NCI-H1105 (cell line): Measurements from ENCODE around the gene BSG.
A peak's percentile ranks its signal among the peaks of the same experiment; 100 is the strongest.

Experiments used
- DNase-seq: peaks from one replicate; lab custom pipeline; 2025; lab: John Stamatoyannopoulos, UW

The BSG gene

DNA sequence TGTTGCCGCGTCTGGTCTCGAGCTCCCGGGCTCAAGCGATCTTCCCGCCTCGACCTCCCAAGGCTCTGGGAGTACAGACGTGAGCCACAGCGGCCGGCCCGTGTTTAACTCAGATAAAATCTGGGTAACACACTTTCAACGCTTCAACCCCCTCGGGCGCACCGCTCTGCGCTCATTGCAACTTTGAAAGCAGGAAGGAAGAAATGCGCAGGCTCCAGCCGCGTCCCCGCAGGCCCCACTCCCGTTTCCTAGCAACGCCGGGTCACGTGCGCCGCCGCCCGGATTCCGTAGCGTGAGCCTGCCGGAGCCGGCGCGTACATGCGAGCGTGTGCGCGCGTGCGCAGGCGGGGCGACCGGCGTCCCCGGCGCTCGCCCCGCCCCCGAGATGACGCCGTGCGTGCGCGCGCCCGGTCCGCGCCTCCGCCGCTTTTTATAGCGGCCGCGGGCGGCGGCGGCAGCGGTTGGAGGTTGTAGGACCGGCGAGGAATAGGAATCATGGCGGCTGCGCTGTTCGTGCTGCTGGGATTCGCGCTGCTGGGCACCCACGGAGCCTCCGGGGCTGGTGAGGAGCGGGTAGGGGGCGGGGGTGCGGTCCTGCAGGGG lies at the start of gene BSG:
TSS of gene BSG (plus strand) at position 457 of the 603 bp plus-strand sequence. CDS start at position 496, 39 bp downstream.
- DNase-seq = peak; percentile 98

DNA sequence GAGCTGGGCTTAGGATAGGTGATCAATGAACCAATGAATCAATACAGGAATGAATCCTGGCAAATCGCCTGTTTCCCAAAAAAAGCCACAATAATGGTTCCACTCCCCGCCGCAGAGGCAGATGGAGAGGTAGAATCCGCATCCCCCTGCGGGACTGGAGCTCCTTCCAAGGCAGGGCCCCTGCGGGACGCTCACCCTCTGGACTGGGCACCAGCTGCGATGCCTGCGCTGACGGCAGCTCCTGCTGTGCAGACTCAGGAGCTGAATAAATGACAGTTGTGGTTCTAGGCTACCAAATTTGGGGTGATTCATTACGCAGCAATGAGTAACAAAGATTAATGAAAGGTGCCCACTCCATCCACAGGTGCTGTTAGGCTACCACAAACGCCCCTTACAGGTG lies 49.7 kb upstream of the BSG start:
- DNase-seq = no peak

DNA sequence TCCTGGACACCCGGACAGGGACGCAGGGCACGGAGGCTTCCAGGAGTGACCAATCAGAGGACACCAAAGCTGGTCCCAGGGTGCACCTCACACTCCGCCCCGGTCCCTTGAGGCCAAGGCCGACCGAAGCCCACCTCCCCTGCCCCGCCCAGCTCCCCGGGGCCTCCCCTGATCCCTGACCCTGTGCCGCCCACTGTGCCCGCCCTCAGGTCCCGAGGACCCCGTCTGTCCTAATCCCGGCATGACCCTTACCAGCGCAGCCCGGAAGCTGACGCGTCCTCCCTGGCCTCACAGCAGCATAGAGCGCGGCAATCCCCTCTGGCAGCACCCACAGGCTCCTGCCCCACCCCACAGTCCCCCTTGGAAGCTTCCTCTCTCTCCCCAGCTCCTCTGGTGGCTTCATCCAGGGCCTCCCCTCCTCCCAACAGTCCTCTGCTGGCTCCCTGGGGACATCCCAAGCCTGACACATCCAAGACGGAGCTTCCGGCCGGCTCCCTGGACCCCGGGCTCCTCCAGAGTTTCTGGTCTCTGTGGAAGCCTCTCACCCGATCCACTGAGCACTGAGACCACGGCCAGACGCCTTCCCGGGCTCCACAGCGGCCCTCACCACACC lies 48.2 kb upstream of the BSG start:
- DNase-seq = no peak

DNA sequence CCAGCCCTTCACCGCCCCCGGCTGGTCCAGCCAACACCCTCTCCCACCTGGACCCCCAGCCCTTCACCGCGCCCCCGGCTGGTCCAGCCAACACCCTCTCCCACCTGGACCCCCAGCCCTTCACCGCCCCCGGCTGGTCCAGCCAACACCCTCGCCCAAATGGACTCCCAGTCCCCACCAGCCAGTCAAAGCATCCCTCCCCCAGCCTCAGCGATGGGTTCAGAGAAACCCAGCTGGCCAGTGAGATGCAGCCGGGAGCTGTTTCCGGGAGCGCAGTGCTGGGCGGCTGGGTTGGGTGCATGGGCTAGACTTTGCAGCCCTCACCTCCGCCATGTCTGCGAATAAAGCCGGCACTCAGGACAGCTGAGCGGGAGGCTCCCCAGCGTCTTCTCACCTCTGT lies 47.4 kb upstream of the BSG start:
- no peak for DNase-seq

DNA sequence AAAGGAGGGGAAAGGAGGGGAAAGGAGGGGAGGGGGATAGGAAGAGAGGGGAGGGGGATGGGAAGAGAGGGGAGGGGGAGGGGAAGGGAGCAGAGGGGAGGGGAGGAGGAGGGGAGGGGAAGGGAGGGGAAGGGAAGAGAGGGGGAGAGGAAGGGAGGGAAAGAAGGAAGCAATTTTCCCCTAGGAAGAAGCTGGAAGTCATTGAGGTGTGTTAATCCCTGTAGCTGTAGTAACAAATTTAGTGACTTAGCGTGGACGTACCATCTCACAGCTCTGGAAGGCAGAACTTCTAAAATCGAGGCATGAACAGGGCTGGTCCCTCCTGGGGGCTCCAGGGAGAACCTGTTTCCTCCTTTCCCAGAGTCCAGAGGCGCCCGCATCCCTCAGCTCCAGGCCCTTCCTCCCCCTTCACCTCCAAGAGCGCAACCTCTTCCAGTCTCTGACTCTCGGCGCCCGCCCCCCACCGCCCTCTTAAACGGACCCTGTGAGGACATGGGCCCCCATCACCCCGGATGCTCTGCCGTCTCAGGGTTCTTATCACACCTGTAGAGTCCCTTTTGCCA lies 46.5 kb upstream of the BSG start:
- no peak for DNase-seq

DNA sequence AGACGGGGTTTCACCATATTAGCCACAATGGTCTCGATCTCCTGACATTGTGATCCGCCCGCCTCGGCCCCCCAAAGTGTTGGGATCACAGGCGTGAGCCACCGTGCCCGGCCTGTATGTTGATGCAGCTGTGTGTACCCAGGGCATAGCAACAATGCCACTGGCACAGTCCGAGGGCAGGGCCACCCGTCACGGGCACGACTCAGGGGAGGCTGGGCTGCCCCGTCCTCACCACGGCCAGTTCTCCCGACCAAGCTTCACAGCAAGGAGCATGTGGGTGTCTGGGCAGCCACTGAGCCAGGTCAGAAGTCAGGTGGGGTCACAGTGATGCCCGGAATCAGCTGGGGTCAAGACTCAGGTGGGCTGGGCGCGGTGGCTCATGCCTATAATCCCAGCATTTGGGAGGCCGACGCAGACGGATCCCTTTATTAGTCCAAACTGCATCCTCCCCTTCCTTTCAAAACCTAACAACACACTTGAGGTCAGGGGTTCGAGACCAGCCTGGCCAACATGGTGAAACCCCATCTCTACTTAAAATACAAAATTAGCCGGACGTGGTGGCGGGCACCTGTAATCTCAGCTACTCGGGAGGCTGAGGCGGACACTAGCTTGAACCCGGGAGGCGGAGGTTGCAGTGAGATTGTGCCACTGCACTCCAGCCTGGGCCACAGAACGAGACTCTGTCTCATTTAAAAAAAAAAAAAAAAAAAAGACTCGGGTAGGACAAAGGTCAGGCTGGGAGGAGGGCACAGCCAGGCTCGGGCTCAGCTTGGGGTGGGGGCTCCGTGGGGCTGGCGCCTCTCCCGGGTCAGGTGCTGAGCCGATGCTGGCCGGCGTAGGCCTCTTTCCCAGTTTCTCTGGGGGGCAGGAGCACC lies 42.0 kb upstream of the BSG start:
- DNase-seq = no peak

DNA sequence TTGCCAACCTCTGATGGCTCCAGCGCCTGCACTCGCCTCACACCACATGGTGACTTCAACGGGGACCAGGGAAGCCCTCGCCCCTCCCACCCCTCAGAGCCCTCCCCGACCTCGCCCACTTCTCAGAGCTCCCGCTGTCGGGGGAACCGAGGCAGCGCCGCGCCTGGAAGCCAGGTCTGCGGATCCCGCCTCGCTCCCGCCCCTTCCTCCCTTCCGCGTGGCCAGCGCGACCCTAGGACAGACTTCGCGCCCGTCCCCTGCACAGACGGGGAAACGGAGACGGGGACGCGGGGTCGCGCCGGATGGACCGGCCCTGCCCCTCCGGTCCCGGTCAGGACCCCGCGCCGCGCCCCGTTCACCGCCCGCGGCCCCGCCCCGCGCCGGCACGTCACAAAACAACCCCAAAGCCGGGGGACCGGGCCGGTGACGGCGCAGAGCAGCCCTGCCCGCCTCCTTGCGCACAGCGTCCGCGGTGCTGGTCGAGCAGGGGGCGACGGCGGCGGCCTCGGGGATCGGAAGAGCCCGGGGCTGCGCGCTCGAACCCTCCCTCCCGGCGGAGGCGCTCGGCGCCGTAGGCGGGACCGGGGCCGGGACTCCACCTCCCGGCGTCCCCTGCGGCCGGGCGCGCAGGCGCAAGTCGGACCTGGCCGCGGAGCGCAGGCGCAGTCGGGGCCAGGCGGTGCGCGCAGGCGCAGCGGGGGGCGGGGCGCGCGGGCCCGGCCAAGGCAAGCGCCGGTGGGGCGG lies 41.2 kb upstream of the BSG start:
- peak; percentile 86 for DNase-seq

DNA sequence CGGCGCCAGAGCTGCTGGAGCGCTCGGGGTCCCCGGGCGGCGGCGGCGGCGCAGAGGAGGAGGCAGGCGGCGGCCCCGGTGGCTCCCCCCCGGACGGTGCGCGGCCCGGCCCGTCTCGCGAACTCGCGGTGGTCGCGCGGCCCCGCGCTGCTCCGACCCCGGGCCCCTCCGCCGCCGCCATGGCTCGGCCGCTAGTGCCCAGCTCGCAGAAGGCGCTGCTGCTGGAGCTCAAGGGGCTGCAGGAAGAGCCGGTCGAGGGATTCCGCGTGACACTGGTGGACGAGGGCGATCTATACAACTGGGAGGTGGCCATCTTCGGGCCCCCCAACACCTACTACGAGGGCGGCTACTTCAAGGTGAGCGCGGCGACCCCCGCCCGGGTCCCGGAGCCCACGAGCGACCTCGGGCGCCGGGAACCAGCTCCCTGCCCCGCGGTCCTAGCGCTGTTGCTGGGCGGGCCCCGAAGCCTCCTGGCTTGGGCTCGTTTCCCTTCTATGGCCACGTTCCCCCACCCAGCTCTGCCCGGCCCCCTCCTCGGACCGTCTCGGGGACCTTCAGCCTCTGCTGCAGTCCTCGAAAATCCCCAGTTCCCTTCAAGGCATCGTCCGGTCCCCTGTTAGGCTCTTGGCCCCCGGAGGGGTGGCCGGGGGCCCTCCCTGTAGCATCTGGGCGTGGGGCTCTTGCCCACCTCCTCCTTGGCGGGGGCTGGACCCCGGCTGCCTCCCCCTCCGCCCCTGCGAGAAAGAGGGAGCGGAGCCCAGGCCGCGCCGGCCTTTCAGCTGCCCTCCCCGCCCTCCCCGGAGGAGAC lies 40.4 kb upstream of the BSG start, which contains the start of gene CDC34:
TSS of gene CDC34 (plus strand) at position 8 of the 808 bp plus-strand sequence. CDS start at position 180, 172 bp downstream.
- DNase-seq = no peak

DNA sequence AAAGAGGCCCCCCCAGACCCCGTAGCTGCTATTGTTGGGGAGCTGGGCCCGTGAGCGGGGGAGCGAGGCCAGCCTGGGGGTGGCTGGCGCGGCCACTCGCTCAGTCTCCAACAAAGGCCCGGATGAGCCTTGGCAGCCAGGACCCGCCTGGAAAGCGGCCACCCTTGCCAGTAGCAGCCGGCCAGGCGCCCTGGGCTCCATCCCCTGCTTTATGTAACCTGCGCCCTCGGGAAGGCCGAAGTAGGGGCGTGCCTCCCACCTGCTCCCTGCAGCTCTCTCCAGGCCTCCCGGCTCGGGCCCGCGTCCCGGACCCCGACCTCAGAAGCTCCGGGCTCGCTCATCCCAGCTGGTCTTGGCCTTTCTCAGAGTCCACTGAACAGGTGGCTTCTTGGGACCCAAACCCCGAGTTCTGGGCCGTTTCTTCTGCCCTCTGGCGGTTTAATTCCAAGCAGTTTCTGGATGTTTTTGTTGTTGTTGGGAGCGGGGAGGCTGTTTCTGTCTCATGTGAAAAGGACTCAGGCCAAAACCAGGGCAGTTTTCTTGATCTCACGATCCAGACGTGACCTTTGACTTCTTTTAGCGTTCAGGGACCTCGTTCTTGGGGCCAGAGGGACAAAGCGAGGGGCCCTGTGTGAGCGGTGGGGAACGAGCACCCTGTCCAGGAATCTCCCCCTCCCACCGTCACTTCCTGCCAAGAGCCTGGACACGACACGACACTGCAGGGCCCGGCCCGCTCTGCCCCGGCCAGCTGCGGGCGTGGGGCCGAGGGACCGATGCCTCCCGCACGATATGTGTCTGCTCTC lies 39.6 kb upstream of the BSG start:
- DNase-seq = peak; percentile 71

DNA sequence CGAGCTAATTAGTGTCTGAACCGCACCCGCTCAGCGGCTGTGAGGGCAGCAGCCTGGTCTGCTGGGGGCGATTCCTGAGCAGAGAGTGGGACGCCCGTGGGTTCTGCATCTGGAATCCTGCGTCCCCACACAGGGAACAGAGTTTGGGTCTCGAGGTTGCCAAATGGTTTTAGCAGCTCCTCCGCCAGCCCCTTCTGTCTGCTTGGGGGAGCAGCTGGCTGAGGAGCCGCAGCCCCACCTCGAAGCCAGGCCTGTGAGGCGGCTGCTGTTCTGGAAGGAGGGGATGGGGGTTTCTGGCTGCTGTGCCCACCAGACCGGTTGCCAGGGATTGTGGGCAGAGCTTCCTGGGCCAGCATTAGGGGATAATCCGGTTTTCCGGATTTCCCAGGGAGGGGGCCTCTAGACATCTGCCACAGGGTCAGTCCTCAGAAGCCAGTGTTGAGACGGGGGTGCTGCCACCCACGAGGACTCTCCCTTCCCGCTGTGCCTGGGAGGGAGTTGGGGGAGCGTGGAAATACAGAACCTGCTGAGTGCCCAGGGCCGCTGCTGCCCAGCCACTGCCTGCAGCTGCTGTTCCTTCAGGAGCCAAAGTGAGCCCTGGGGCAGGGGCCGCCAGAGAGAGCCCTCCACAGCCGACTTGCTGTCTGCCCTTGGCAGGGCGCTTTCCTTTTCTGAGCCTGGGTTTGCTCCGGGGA lies 38.9 kb upstream of the BSG start:
- no peak for DNase-seq

DNA sequence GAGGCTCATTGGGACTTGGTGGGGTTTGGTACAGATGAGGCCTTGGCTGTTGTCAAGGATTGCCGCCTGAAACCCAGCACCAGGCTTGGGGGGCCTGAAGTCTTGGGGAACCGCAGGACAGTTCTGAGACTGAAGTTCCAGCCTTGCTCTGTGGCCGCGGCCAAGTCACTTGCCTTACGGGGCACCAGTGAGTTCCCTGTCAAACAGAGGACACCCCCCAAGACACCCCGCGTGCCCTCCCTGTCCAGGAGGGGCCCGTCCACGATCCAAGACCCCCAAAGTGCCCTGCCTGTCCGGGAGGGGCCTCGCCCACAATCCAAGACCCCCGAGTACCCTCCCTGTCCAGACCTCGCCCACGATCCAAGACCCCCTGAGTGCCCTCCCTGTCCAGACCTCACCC lies 38.3 kb upstream of the BSG start:
- DNase-seq = no peak

DNA sequence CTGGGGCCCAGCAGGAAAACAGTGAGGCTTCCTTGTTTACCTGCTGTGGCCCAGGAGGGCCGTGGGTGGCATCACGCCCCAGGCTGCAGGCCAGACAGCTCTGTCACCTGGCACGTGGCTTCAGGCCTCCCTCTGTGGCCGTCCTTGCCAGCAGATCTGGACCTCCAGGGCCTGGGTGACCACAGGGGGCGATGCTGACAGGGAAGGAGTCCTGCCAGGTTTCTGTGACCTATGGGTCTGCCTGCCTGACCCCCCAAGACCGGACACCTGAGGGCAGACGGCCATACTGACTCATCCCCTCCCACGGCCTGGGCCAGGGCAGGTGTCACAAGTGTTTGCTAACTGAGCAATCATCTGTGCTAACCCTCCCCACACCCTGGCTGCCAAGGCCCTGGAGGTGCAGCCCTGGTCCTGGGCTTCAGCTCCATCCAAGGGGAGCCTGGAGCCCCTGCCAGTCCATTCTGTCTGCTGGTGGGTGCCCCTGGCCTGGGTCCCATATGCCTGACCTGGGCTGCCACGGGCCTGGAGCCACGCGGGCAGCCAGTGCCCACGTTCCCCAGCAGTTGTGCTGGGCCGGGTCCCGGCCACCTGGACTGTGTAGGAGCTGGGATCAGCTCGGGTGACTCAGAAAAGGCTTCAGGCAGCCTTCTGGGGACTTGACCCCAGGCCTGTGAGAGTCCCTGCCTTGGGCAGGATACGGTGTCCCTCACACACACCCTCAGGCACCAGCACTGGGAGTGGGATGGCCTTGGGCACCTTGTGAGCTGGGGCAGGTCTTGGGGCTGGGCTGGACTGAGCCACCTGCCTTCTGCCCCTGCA lies 37.2 kb upstream of the BSG start:
- no peak for DNase-seq

DNA sequence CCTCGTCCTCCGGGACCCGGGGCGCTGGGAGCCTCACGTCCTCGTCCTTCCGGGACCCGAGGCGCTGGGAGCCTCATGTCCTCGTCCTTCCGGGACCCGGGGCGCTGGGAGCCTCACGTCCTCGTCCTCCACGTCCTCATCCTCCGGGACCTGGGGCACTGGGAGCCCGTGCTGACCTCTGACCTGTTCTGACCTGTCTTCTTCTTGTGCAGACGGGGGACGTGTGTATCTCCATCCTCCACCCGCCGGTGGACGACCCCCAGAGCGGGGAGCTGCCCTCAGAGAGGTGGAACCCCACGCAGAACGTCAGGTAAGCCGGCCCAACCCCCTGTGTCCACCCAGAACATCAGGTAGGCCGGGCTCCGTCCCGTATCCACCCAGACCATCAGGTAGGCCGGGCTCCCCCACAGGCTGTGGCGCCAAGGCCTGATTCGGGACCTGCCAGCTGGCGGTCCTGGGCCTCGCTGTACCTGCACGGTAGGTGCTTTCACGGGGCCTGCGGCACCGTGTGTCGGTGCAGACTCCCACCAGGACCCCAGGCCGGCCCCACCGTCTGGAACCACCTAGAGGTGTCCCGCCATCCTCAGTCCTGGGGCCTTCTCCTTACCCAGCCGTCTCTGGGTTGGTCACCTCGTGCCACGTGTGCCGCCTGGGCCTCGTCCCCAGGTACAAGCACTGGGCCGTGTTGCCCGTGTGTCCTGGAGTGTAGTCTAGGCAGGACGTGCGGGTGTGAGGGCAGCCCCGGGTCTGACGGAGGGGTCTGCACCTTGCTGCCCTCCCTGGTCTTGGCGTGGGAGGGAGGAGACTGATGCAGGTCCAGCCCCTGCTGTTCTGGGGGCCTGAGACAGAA lies 36.1 kb upstream of the BSG start:
- DNase-seq = no peak

DNA sequence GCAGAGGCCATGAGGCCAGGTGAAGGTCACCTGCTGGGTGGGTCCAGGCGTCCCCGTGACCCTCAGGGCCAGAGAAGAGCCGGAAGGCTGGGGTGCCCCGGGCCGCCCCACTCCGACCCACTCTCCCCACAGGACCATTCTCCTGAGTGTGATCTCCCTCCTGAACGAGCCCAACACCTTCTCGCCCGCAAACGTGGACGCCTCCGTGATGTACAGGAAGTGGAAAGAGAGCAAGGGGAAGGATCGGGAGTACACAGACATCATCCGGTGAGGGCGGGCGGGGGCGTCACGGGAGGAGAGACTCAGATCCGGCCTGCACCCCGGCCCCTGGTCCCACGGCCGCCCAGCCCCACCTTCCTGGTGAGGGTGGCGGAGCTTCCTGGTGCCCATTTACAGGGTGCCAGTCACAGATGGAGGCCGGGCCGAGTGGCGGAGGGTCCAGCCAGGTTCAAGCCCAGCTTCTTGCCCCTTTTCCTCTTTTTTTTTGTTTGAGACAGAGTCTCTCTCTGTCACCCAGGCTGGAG lies 35.5 kb upstream of the BSG start:
- no peak for DNase-seq

DNA sequence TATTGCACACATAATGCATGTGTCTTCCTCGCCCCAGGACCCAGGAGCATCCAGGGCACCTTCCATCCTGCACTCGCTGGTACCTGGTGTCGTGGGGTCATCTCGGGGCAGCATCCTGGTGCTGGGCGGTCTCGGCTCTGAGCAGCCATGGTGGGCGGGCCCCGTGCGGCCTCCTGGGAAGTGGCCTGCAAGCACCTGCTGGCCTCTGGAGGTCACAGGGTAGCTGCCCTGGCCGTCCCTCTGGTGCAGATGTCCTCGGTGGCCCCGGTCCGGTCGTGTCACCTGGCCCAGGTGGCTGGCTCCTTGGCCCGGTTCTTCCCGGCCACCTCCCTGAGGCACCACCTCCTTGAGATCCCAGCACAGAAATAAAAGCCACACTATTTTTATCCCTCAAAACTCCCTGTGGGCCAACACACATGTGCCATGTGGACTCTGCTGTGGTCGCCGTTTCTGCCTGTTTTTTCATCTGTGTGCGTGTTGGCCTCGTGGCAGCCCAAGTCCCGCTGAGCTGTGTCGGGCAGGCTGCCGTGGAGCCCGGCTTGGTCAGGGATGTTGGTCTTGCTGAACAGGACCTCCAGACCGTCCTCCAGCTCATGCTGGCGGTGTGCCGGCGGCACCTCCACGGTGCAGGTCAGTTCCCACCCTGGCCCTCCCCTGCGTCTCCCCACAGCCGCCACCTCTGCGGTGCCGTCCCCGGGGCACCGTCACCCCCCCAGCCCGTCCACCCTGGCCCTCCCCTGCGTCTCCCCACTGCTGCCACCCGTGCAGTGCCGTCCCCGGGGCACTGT lies 33.6 kb upstream of the BSG start:
- DNase-seq = no peak

DNA sequence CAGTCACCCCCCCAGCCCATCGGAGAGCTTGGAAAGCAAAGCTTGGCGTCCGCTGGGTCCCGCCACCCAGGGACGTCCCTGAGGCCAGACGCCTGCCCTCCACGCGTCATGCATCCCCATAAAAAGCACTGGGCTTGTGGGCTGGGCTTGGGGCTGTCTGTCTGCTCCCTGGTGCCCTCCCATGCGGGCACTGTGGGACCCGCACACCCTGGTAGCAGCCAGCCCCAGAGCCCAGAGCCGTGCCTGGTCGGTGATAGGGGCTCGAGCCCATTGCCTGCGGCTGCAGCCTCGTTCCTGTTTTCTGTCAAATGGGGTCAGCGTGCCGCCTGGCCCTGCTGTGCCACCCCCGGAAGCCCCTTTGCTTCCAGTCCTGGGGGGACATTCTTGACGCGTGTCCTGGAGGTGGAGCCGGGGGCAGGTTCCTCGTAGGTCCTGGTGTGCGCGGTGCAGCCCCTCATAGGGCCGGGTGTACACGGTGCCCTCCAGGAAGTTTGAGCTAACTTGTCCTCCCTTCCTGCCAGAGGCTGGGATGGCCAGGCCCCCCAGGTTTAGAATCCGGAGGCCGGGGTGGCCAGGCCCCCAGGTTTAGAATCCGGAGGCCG lies 32.9 kb upstream of the BSG start:
- no peak for DNase-seq
